Panc1 (cell line): ENCODE measurements around the gene NRROS. TPM values are rescaled to one million over a fixed set of nuclear protein-coding genes. Genes with fewer than 3 reads are reported as not detected.

Experiments used
- ATAC-seq: fragments of 200-7000 bp; cut with Tn5 transposase; 2 replicates; pipeline ENCODE4 v1.9.1; 2020; ENCODE audit warnings: mild to moderate bottlenecking, moderate library complexity
- BruUV-seq: library from RNA; stranded (reverse); fragments of 400-500 nt; replicated peaks from 2 replicates; lab custom pipeline; 2021; lab: Mats Ljungman, UMichigan
- CTCF ChIA-PET: fragments of 300-600 bp; sonication (Branson Sonifier 250); formaldehyde crosslinking; loops from one replicate; lab custom pipeline; 2022; ENCODE audit warnings: antibody characterized with exemption; lab: Charles Lee
- POLR2A ChIA-PET: fragments of 300-600 bp; sonication (Branson Sonifier 250); formaldehyde crosslinking; loops from one replicate; lab custom pipeline; 2022; ENCODE audit warnings: antibody characterized with exemption; lab: Charles Lee
- DNase-seq: peaks from one replicate; pipeline ENCODE4 v3.0.0-alpha.2; 2010; ENCODE audit warnings: low read depth, low spot score
- H3K27ac ChIP-seq: 2 replicates; pipeline ENCODE4 v1.5.1; 2011; ENCODE audit warnings: mild to moderate bottlenecking, low read length, inconsistent platforms
- H3K27me3 ChIP-seq: fragments of 200-500 bp; sonication (Bioruptor generic); 2 replicates; pipeline ENCODE4 v1.6.0; 2014; ENCODE audit warnings: low read length, inconsistent platforms; ENCODE audit not compliant: control insufficient read depth, insufficient read depth
- H3K36me3 ChIP-seq: fragments of 200-500 bp; sonication (Bioruptor generic); 2 replicates; pipeline ENCODE4 v1.5.1; 2014; ENCODE audit warnings: inconsistent platforms, mild to moderate bottlenecking, low read length, moderate library complexity; ENCODE audit not compliant: control insufficient read depth, insufficient read depth
- H3K4me1 ChIP-seq: 2 replicates; pipeline ENCODE4 v1.5.1; 2011; ENCODE audit warnings: inconsistent platforms, mild to moderate bottlenecking, low read length, moderate library complexity; ENCODE audit not compliant: control insufficient read depth, insufficient read depth
- H3K4me3 ChIP-seq, 2 experiments: 2 replicates each; pipeline ENCODE4 v1.5.1; 2011 to 2012; ENCODE audit warnings: low read depth in 2 of 2, low read length in 2 of 2, mild to moderate bottlenecking in 2 of 2, inconsistent platforms in 1 of 2, moderate library complexity in 1 of 2
- H3K9me3 ChIP-seq: fragments of 200-500 bp; sonication (Bioruptor generic); 2 replicates; pipeline ENCODE4 v1.5.1; 2014; ENCODE audit warnings: low read depth, mild to moderate bottlenecking, inconsistent platforms, low read length, moderate library complexity; ENCODE audit not compliant: control insufficient read depth, insufficient read depth
- CTCF ChIP-seq: fragments of 450-650 bp; IDR thresholded peaks from 2 replicates; pipeline ENCODE4 v1.5.1; 2017; ENCODE audit warnings: mild to moderate bottlenecking
- POLR2AphosphoS5 ChIP-seq: IDR thresholded peaks from 2 replicates; pipeline ENCODE4 v1.6.1; 2012; ENCODE audit warnings: mild to moderate bottlenecking, low read depth, low read length, moderate library complexity
- REST ChIP-seq, 2 experiments: IDR thresholded peaks; 2 replicates each; pipeline ENCODE4 v1.6.1; 2011 to 2012; ENCODE audit warnings: low read depth in 2 of 2, control low read depth in 1 of 2, low read length in 1 of 2, mild to moderate bottlenecking in 1 of 2, moderate library complexity in 1 of 2; ENCODE audit not compliant: insufficient read depth in 1 of 2
- SIN3A ChIP-seq: IDR thresholded peaks from 2 replicates; pipeline ENCODE4 v1.6.1; 2012; ENCODE audit warnings: low read depth, mild to moderate bottlenecking, low read length, moderate library complexity, borderline replicate concordance; ENCODE audit not compliant: insufficient read depth
- TCF7L2 ChIP-seq: IDR thresholded peaks from 2 replicates; pipeline ENCODE4 v1.6.1; 2011; ENCODE audit warnings: mild to moderate bottlenecking, low read depth, low read length, inconsistent platforms
- in situ Hi-C: cut with HindIII; loops from 2 replicates; pipeline ENCODE4 v1.10.0; 2016; ENCODE audit warnings: low sequenced_read_pairs, low pct_unique_long_range_greater_than_20kb
- intact Hi-C: fragments of 100-400 bp; cut with micrococcal nuclease; formaldehyde crosslinking; loops from one replicate; pipeline ENCODE4 v1.10.0; 2022; ENCODE audit not compliant: unreplicated experiment
- total RNA-seq: library from RNA; stranded (reverse); gene quantifications from one replicate; pipeline ENCODE4 v1.2.1, GENCODE V29; 2021; ENCODE audit not compliant: unreplicated experiment

The NRROS gene
- total RNA-seq, 1 experiment from 2014 or later, result 8.8 TPM

- peak; percentile 73; the same call in 1 of the 2 replicates for TF ChIP-seq POLR2AphosphoS5
- no peak for TF ChIP-seq SIN3A
- H3K36me3 ChIP-seq, result no peaks in the 10 kb centered on the region
- CTCF ChIA-PET, result interaction anchor here (0.6 to 0.7 kb wide), 2 partner anchors 128 to 393 kb away, joined by 3 to 4 read pairs; no protein-coding TSS in a partner anchor
- POLR2A ChIA-PET, result interaction anchor here (1.1 kb wide), 2 partner anchors 60 to 83 kb away, joined by 3 to 4 read pairs; partner anchors contain the start of genes FBXO45 and WDR53
- no peak overlapping the region for H3K4me3 ChIP-seq
- DNase-seq (peak; percentile 79), ATAC-seq (peak; percentile 98)
- peaks cover 36% of the 10 kb centered on the region for H3K4me1 ChIP-seq
- in situ Hi-C loops, result no loop called here
- H3K27ac ChIP-seq, result peak overlapping the region; percentile 31
- no peaks in the 10 kb centered on the region for H3K27me3 ChIP-seq
- no peaks in the 10 kb centered on the region for H3K9me3 ChIP-seq
- no TSS peak for BruUV-seq
- intact Hi-C loops, result no loop called here
These were observed 11.3 kb downstream of the NRROS start for GRCh38 chr3:196650740-196651311.

DNA sequence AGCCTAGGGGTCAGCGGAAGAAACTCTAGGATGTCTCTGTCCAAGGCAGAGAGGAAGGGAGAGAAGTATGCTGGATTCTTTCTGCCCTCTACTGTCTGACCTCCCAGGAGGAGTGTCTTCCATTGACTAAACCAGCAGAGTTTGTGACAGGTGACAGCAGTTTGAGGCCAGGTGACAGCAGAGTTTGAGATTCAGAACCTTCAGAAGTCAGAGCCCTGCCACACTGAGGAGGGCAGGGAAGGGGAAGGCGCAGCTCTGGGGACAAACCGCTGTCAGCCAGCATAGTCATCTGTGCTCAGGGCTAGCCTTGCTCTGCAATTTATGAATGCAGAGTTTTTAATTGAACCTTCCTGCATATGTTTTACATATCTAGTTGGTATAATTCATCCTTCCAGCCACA lies 12.3 kb downstream of the NRROS start:
- POLR2A ChIA-PET, result no interaction called here

More for the DNA sequence above, 12.3 kb downstream of the NRROS start:
- no TSS peak for BruUV-seq
- H3K27me3 ChIP-seq, result no peaks in the 10 kb centered on the region
- in situ Hi-C loops (no loop called here), intact Hi-C loops (no loop called here)
- H3K27ac ChIP-seq, result peak overlapping the region; percentile 48
- DNase-seq, result no peak
- H3K36me3 ChIP-seq, result no peaks in the 10 kb centered on the region
- no peak for TF ChIP-seq SIN3A
- no peak for TF ChIP-seq TCF7L2
- TF ChIP-seq POLR2AphosphoS5, result no peak
- no peak for TF ChIP-seq REST (IDR thresholded peaks at IDR 0.05; ENCODE audit: insufficient read depth in 1 of 2, low read depth in 2 of 2, low read length in 1 of 2)
- no peak for TF ChIP-seq CTCF
- CTCF ChIA-PET, result no interaction called here
- no peak overlapping the region for H3K4me3 ChIP-seq
- no peak for ATAC-seq
- H3K9me3 ChIP-seq, result no peaks in the 10 kb centered on the region
- H3K4me1 ChIP-seq, result peaks cover 36% of the 10 kb centered on the region
